HG03280 (cell line): Measurements from ENCODE around the gene METRNL.

Experiments used
- ATAC-seq: cut with Tn5 transposase; IDR thresholded peaks from one replicate; pipeline ENCODE4 v1.9.1; 2021; ENCODE audit warnings: mild to moderate bottlenecking, moderate library complexity; ENCODE audit not compliant: unreplicated experiment

The METRNL gene

GRCh38 chr17:83089328-83090132 is 10.1 kb downstream of the METRNL start:
- ATAC-seq = no peak

DNA sequence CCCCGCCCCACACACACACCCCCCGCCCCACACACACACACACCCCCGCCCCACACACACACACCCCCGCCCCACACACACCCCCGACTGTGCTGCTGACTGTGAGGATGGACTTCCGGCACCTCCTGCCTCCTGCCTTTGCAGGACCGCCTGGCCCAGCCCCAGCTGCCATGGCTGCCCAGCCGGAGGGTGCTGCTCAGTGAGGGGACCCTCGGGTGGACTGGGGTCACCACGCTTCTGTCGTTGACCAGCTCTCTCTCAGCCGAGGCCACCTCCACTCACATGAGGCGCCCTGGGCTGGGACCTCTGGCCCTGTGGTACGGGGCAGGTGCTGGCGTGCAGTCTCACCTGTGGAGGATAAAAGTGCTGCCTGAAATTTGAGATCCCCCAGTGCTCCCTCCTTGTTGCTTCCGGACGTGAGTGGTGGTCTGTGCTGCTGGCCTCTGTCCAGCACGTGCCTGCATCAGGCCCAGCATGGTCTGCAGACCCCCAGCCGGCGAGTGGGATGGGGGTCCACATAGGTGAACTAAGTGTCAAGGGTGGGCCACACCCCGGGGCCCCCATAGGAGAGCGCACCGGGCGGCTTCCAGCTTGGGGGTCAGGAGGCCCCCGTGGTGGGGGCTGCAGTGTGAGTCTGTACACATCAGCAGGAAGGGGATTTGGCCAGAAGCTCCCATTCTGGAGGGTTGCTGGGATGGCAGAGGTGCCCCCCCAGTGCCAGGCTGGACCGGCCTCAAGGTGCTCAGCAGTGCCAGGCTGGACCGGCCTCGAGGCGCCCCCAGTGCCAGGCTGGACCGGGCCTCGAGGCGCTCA is 11.2 kb downstream of the METRNL start:
- ATAC-seq = no peak

- no peak for ATAC-seq
These were observed 12.1 kb downstream of the METRNL start for GRCh38 chr17:83091257-83092141.

DNA sequence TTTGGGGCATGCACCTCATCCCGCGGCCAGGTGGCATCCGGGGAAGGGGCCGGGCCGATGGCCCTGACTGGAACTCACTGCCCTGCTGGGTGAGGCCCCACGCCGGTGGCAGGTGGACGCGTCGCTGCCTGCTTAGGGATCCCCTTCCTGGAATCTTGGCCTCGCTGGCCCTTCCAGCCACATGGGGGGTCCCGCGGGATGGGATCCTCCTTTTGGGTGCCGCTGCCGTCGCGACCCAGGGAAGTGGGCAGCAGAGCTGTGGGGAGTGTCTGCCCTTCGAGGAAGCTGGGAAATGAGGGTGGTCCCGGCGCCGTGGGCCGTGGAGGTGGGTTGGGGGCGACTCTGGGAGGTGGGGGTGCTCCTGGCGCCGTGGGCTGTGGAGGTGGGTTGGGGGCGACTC is 12.8 kb downstream of the METRNL start:
- no peak for ATAC-seq

- ATAC-seq = no peak
These were observed 13.5 kb downstream of the METRNL start for GRCh38 chr17:83092931-83093330.

GRCh38 chr17:83093506-83093905 is 14.1 kb downstream of the METRNL start:
- ATAC-seq = no peak

GRCh38 chr17:83094291-83094690 is 14.9 kb downstream of the METRNL start:
- no peak for ATAC-seq

- no peak for ATAC-seq
These were observed 15.6 kb downstream of the METRNL start for GRCh38 chr17:83095016-83095415.

GRCh38 chr17:83096401-83097224 is 17.2 kb downstream of the METRNL start:
- ATAC-seq = no peak

DNA sequence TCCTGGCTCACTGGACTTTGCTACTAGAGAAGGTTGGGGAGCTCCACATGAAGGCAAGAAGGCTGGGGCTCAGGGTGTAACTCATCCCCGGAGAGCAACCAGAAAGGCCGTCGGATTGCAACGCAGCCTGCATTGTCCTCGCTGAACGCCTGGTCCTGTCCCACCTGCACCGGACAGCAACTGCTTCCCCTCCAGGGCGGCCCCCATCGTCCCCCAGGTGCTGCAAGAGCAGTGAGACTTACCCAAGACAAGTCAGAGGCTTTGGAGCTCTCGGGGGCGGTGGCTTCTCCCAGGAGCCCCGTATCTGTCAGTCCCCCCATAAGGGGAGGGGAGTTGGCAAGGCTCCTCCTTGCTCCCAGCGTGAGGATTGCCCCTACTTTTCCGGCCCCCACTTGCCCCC is 18.4 kb downstream of the METRNL start:
- no peak for ATAC-seq

DNA sequence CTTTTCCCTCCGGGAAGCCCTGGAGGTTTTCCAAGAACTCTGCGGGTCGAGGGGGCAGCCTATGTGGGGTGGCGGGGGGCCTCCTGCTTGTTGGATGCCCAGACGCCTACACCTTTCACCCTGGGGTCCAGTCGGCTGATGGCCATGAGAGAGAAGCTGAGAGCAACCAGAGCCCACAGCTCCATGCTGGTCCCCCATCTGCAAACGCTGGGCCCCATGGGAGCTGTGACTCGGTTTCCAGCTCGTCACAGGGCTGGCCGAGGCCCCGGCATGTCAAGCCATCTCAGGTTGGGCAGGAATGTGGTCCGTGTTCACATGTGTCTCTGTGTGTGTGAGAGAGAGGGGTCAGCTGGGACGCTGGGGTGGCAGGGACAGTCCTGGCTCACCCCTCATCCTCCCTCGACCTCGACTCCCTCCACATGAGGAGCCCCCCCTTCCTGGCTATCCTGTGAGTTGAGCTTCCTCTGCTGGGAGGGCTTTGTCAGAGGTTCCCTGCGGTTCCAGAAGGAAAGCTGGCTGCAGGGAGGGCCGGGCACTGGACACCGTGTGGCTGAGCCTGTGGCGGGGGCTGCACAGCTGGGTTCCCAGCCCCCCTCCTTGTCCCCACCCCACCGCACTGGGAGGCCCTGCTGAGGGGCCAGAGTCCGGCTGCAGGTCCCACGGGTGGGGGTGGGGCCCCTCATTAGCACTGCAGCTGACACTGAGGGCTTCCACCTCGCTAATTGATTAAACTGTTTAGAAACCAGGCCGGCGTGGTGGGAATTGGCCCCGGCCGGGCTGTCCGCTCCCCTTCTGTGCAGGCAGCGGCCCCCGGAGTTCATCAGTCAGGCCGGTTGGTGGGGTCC is 19.1 kb downstream of the METRNL start:
- no peak for ATAC-seq

DNA sequence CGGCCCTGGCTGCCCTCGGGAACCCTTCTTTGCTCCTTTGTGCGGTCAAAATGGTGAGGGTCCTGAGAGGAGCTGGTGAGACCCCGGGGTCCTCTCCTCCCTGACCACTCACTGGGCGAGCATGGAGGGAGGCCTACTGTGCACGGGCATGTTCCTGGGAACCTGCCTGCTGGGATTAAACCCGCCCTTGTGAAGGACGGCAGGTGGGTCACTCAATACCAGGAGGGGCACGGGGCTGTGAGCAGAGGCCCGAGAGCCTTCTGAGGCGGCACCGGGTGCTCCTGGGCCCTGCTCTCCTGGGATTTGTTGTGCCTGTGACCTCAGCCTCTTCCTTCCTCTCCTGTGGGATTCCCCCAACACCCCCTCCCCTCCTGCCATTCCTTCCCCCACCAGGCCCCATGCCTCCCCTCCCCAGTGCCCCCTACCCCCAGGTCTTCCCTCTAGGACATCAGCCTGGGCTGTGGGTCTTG is 19.7 kb downstream of the METRNL start:
- no peak for ATAC-seq

- no peak for ATAC-seq
These were observed 20.3 kb downstream of the METRNL start for GRCh38 chr17:83099570-83100181.

GRCh38 chr17:83100220-83100852 is 20.9 kb downstream of the METRNL start:
- no peak for ATAC-seq

DNA sequence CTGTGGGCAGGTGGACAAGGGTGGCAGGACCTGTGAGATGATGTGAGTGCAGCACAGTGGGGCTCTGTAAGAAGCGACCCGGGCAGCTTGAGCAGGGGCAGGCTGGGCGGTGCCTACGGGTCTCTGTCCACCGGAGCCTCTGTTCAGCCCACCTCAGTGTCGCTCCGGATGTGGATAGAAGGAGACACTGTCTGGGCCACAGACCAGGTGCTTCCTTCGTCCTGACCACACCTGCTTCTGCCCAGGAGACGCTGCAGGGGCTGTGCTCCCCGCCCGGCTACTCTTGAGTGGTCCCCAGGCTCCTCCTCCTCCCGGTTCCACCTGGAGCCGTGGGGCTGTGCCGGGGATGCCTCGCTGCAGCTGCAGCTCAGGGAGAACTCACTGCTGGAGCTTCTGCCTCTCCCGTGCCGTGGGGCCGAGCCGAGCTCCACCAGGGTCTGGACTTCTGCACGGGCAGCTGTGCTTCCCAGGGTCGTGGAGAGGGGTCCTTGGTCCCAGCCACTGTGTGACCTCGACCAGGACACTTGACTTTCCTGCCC is 21.5 kb downstream of the METRNL start:
- ATAC-seq = no peak

- no peak for ATAC-seq
These were observed 22.5 kb downstream of the METRNL start for GRCh38 chr17:83101805-83102480.

DNA sequence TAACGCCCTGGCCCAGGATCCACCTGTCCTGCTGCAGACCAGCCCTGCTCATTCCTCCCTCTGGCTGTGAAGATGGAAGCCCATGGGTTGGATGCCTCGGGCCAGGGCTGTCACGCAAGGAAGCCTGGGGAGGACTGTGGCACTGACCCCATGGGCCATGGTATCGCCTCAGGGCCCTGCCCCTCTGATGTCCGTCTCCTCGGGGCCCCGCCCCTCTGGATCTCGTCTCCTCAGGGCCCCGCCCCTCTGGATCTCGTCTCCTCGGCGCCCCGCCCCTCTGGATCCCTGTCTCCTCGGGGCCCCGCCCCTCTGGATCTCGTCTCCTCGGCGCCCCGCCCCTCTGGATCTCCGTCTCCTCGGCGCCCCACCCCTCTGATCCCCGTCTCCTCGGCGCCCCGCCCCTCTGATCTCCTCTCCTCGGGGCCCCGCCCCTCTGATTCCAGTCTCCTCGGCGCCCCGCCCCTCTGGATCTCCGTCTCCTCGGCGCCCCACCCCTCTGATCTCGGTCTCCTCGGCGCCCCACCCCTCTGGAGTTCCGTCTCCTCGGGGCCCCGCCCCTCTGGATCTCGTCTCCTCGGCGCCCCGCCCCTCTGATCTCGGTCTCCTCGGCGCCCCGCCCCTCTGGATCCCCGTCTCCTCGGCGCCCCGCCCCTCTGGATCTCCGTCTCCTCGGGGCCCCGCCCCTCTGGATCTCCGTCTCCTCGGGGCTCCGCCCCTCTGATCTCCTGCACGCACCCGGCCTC is 24.0 kb downstream of the METRNL start:
- no peak for ATAC-seq
